Mesenteric fat pad (tissue), 1 donor: ENCODE measurements around the gene DNAJC21. TPM values are rescaled to one million over a fixed set of nuclear protein-coding genes. Genes with fewer than 3 reads are reported as not detected.
A peak's percentile ranks its signal among the peaks of the same experiment; 100 is the strongest.

ENCODE experiments used
- DNase-seq: peaks from one replicate; pipeline ENCODE4 v3.0.0-alpha.2; 2020; ENCODE audit warnings: low spot score
- long read RNA-seq: library from polyadenylated mRNA; unstranded; transcript quantifications from one replicate; pipeline ENCODE4 v2.0.0, GENCODE V29; 2020
- total RNA-seq: library from RNA; stranded (reverse); fragmentation: NEBNext Ultra II Directional; extraction: Animal tissue kit (Norgen Biotek cat#: 25700); gene quantifications from one replicate; pipeline ENCODE4 v1.2.1, GENCODE V29; 2021
- donor health status: DM: yes; HTN: yes; CAD: no.

DNAJC21 gene
- 34.9 TPM for total RNA-seq
- long read RNA-seq, partial matches to known transcripts = 0 of 2 reads
- long read RNA-seq, other reads (novel, unspliced or antisense) = 2 of 2 reads

DNA sequence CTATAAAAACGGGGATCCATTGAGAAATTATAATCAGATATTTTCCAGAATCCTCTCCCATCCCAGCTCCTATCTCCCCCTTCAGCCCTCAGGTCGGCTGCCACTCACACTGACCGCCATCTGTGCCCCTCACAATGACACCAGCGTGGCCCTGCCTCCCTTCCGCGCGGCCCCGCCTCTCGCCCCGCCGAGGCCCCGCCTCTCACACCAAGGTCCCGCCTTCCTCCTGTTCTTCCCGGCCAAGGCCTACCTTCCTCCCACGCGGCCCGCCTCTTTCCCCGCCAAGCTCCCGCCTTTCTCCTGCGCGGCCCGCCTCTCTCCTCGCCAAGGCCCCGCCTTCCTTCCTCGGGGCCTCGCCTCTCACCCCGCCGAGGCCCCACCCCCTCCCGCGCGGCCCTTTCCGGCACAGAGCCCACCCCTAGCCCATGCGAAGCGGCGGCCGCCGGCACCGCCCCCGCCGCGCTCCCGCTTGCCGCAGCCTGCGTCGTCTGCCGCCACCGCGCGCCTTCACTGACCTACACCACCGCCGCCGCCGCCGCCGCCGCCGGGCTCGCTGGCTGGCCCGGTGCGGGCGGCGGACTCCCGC, at the start of gene DNAJC21:
Gene DNAJC21, plus strand, starts transcription at position 426 of the 586 bp plus-strand sequence. CDS start 261 bp downstream, outside the sequence.
- peak; percentile 99 for DNase-seq

- no peak for DNase-seq
Measured at GRCh38 chr5:34881246-34881645, 48.1 kb upstream of the DNAJC21 start.

GRCh38 chr5:34886392-34887119, 42.8 kb upstream of the DNAJC21 start:
- no peak for DNase-seq

DNA sequence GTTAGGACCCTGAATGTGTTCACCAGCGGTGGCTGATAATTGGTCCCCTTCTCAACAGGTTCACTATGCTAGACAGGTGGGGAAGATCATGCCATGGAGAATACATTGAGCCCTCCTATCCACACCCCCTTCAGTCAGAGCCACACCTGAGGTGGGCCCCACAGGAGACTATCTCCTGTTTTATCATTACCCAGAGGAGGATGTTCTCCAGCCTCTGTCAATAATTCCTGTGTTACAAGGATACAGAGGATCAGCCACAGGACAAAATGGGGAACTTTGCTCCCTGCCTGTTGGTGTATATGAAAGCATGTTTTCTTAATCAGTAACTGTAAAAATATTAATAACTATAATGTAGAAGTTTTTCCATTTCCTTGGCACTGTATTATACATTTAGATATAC, 40.0 kb upstream of the DNAJC21 start:
- DNase-seq = no peak

- no peak for DNase-seq
Measured at GRCh38 chr5:34891981-34892380, 37.4 kb upstream of the DNAJC21 start.

- no peak for DNase-seq
Measured at GRCh38 chr5:34892414-34892813, 36.9 kb upstream of the DNAJC21 start.

GRCh38 chr5:34894716-34895115, 34.6 kb upstream of the DNAJC21 start:
- no peak for DNase-seq

DNA sequence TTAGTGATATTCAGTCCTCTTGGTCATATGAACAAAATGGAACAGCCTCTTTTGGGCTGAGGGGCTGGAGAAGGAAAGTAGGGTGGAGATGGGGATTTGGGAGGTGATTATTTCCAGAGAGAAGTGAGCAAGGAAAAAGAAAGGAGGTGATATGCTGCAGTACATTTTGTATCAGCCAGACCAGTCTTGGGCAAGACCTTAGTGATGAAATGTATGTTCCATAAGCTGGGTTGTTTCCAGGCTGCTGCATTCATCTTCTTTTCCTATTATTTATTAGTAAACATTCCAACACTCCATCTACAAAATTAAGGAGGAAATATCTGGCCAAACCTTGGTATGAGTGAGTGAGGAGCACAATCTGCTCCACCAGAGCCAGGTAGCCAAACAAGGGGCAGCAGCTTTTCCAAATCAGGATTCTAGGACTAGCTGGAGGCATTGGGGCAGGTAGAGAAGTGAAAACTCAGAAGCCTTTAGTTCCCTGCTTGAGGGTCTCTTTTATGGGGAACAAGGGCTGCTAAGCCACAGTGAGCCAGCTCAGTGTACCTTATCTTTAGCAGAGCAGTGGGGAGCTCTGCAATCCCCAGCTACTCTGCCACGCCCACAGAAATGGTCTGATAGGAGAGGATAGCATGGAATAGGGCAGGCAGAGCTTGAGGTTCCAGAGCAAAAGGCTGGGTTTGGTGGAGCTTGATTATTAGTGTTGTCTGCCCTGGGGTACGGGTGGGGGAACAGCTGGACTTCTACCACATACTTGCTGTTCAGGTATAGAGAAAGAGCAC, 33.5 kb upstream of the DNAJC21 start:
- DNase-seq = no peak

GRCh38 chr5:34897646-34898045, 31.7 kb upstream of the DNAJC21 start:
- DNase-seq = no peak

DNA sequence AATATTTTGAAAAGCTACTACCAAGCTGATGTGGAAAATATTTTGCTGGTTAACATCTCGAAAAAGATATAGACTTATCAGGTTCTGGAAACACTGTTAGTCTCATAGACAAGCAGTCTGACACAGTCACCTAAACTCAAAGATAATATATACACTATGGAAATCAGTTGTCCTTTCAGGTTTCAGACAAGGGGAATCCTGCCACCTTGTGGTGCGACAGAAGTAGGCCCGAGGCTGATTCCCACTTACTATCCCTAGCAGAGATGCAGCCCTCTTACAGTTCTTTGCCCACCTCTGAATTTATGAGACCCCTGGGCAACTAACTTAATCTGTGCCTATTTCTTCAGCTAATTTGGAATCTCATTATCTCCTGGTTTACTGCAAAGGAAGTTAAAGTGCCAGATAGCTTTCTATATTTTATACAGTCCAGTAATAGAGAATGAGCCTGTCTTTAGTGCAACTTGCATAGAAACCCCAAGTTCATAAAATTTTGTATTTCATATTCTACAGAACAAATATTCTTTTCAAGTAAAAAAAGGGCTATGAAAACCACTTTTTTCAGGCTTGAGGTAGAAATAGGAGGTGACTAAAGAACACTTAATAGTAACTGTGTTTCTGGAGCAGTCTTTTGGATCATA, 31.0 kb upstream of the DNAJC21 start:
- DNase-seq = no peak

GRCh38 chr5:34899066-34899465, 30.3 kb upstream of the DNAJC21 start:
- no peak for DNase-seq

DNA sequence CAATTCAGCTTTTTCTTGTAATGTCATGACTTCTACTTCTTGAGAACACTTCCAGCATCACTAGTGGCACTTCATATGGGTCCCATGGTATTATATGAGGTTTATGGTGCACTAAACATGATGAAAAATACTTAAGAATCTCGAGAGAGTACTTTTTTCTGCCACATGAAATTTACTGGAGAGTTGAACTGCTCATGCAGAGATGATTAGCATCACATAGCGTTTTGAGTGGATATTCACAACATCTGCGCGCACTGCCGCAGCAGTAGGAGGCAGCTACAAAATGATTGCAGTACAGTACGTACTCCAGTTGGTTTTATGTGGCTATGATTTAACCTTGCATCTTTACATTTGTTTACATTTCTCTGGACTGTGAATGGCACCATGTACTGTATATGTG, 28.7 kb upstream of the DNAJC21 start:
- no peak for DNase-seq

DNA sequence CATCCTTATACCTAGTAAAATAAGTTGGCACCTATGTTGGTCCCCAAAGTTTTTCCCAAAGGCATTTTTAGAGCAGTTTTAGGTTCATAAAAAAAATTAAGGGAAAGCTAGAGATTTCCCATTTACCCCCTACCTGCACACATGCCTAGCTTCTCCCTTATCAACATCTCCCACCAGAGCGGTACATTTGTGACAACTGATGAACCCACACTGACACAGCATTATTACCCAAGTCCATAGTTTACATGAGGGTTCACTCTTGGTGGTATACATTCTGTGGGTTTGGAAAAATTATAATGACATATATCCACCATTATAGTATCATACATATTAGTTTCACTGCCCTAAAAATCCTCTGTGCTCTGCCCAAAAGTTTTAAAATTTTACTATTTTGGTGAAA, 26.1 kb upstream of the DNAJC21 start:
- no peak for DNase-seq

DNA sequence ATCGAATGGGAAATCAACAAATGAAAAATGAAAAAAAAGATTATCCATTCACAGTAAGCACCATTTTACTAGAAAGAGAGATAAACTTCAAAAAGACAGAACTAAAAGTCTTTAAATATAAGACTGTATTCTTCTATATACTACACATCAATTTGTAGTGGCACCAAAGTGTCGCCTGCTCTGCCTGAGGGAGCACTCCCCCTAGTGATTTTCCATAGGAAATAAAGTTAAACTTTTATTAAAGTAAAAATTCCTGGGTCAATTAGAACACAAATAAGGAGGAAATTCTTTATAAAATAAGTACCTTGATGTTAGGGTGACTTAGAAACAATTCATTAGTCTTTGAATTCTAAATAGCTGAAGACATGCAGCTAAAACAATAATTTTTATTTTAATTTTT, 23.8 kb upstream of the DNAJC21 start:
- DNase-seq = no peak

DNA sequence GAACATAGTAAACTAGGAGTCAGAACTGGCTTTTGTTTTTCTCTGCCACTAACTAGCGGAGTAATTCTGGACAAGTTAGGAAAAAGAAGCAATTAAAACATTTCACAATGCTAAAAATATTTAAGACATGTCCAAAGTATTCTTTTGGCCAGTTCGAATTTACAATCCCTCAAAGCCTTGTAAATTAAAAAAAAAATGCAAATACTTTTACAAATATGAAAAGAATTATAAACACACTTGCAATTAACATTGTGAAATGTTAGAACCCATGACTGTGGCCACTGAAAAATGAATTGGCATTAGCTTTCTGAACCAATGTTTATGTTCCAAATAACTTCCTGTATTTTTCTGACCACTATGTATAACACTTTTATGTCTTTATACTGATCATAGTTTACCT, 16.3 kb upstream of the DNAJC21 start:
- no peak for DNase-seq

GRCh38 chr5:34914671-34915138, 14.7 kb upstream of the DNAJC21 start:
- no peak for DNase-seq

GRCh38 chr5:34915139-34915855, 14.1 kb upstream of the DNAJC21 start, which contains the start of the genes BRIX1 and RAD1:
Gene BRIX1, plus strand, starts transcription at chr5:34915711. Its CDS starts 28 bp downstream, at chr5:34915739.
Gene RAD1, minus strand, starts transcription at chr5:34915504. Its CDS starts 612 bp downstream, at chr5:34914892.
- DNase-seq = peak; percentile 99

- no peak for DNase-seq
Measured at GRCh38 chr5:34915856-34916192, 13.5 kb upstream of the DNAJC21 start.

- no peak for DNase-seq
Measured at GRCh38 chr5:34916518-34916917, 12.8 kb upstream of the DNAJC21 start.

- DNase-seq = no peak
Measured at GRCh38 chr5:34918025-34918424, 11.3 kb upstream of the DNAJC21 start.

DNA sequence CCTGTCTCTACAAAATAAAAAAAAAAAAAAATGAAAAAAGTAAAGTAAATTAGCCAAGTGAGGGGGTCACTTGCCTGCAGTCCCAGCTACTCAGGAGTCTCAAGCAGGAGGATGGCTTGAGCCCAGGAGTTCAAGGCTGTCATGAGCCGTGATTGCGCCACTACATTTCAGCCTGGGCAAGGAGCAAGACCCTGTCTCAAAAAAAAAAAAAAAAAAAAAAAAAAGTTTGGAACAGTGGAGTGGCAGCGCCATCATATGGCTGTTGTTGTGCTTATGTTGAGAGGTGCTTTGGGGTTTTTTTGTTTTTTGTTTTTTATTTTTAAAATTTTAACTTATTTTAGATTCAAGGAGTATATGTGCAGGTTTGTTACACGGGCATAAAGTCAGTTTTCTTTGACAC, 10.3 kb upstream of the DNAJC21 start:
- no peak for DNase-seq
